ENCODE results near the gene ST6GALNAC5.

Gene ST6GALNAC5

DNA sequence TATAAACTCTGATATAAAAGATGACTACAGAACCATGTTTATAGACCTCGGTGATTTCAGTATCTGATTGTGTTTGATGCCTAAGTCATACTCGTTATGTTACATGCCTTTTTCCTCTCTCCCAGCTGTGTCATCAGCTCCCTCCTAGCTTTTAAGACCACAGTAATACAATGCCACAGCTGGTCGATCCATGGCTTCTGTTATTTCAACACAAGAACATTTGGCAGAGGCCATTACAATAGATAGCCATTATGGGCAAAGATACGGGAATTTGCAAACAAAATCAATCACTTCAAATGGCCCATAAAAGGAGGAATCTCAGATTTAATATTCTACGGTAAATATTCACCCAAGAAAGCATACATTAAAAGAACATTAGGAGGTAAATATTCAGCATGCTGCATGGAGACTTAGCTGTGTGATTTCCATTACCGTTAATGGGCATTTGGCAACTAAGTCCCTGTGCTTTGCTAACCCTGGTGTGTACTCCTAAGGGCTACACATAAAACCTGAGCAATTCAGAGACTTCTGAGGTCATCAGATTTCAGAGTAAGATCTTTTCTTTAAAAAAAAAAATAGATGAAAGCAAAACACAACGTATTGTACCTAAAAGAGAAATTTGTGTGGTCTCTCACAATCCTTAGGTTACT is 198.5 kb downstream of the ST6GALNAC5 start:
- DNase-seq (ENCODE audit: low spot score): no peak
- Histone ChIP-seq H3K4me3 (no peak overlapping the region), H3K27ac (no peak overlapping the region)
- TF ChIP-seq, protein P1, sequence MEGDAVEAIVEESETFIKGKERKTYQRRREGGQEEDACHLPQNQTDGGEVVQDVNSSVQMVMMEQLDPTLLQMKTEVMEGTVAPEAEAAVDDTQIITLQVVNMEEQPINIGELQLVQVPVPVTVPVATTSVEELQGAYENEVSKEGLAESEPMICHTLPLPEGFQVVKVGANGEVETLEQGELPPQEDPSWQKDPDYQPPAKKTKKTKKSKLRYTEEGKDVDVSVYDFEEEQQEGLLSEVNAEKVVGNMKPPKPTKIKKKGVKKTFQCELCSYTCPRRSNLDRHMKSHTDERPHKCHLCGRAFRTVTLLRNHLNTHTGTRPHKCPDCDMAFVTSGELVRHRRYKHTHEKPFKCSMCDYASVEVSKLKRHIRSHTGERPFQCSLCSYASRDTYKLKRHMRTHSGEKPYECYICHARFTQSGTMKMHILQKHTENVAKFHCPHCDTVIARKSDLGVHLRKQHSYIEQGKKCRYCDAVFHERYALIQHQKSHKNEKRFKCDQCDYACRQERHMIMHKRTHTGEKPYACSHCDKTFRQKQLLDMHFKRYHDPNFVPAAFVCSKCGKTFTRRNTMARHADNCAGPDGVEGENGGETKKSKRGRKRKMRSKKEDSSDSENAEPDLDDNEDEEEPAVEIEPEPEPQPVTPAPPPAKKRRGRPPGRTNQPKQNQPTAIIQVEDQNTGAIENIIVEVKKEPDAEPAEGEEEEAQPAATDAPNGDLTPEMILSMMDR (IDR thresholded peaks at IDR 0.05): no peak

DNA sequence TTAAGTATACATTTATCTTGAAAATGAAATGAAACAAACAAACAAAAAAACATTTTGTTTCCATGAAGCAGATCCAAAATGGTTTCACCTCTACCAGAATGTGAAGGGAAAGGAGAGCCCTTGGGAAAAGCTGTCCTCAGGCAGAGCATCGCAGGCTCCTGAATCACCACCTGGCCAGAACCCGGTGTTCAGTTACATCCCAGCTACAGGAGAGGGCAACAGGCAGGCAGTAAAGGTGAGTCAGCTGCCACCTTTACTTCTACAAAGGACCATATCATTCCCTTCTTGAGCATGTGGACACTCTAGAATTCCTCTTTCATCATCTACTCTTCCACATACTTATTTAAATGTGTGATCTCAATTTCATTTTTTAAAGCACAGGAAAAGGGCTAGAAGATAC is 200.7 kb downstream of the ST6GALNAC5 start:
- Histone ChIP-seq H3K27ac (no peak overlapping the region), H3K4me3 (no peak overlapping the region)
- DNase-seq (ENCODE audit: low spot score): no peak
- TF ChIP-seq, protein P1 (IDR thresholded peaks at IDR 0.05): no peak

DNA sequence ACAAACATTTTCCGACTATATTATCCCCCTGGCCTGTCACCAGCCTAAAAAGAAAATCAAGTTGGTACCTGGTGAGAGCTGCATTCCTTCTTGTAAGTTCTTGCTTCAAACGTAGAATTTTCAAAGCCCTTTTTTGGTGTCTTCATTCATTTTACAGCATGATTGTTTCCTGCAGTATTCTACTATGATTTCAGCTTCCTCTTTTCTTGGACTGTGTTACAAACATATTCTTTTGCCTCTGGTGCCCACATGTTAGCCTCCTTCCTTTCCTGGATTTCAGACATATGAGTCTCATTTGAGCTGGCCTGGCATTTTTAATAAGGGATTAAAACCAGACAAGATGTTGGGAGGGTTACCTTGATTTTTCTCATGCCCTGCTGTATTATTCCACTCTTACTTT is 209.5 kb downstream of the ST6GALNAC5 start:
- no peak for DNase-seq (ENCODE audit: low spot score)
- H3K27ac ChIP-seq: no peak overlapping the region
- no peak overlapping the region for H3K4me3 ChIP-seq
- TF ChIP-seq, protein P1 (IDR thresholded peaks at IDR 0.05): no peak

DNA sequence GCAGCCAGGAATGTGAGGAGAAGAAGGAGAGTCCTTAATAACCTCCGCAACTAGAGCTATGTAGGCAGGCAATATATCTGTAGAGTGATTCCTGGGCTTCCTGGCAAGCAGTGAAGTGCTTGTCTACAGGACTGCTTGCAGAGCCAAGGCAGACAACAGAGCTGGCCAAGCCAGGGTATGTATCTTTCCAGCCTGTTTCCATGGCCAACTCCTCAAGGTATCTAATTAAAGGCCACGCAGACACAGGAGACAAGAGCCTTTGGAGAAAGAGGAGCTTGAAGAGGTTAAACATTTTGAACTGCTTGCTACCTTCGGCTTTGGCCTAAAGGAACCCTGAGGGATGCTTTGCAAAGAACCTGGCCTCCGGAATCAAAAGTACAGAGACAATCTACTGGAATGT is 214.6 kb downstream of the ST6GALNAC5 start:
- Histone ChIP-seq H3K4me3 (no peak overlapping the region), H3K27ac (no peak overlapping the region)
- no peak for DNase-seq (ENCODE audit: low spot score)
- TF ChIP-seq, protein P1 (IDR thresholded peaks at IDR 0.05): no peak

DNA sequence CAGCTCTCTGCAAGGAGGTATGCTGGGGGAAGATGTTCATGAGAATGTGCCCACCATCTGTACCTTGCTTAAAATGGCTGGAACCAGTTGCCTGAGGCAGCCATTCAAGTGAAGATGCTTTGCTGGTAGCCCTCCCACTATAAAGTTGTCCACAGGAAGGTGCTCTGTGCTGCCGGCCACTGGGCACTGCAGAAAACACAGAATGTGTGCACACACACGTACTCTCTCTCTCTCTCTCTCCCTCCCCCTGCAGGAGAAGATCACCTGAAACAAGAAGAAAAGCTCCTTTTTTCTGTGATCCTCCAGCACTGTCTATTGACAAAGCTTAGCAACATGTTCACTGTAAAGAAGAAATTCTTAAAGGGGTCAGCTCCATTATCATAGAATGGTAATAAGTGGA is 217.2 kb downstream of the ST6GALNAC5 start:
- H3K4me3 ChIP-seq: no peak overlapping the region

DNA sequence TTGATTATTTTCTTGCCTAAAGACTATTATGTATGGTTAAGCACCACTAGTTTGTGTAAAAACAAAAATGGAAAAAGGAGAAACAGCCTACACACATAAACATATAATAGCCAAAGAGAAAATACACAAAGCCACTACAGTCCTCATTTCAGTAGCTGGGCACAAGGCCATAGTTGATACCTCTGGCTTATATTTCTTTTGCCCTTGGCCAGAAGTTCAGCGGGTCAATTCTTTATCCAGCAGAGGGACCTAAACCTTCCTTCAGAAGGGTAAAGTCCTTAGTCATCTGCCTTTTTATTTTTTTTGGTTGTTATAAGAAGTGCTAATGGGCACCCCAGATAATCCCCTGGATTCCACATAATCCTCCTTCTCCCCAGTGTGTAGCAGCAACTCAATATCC is 217.8 kb downstream of the ST6GALNAC5 start:
- TF ChIP-seq, protein P1 (IDR thresholded peaks at IDR 0.05): no peak
- DNase-seq (ENCODE audit: low spot score): no peak
- H3K27ac ChIP-seq: no peak overlapping the region
- H3K4me3 ChIP-seq: no peak overlapping the region

More for the DNA sequence above, 217.2 kb downstream of the ST6GALNAC5 start:
- TF ChIP-seq, protein P1 (IDR thresholded peaks at IDR 0.05): no peak
- DNase-seq (ENCODE audit: low spot score): no peak
- H3K27ac ChIP-seq: no peak overlapping the region

DNA sequence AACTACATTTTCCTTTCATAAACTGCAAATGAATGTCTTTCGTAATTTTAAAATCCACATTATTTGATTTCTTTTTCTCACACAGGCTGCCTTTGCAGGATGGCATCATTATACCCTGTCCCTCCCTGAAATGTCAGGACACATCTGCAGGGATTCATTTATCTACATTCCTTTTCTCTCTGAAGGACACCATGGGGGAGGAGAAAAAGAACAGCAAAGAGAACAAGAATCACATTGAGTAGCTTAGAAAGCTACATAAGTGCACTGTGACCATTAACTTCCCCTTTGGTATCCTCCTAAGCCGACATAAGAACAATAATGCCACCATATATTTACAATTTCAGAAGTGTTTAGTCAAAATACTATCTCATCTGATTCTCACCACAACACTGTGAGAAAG is 222.5 kb downstream of the ST6GALNAC5 start:
- DNase-seq (ENCODE audit: low spot score): no peak
- Histone ChIP-seq H3K27ac (no peak overlapping the region), H3K4me3 (no peak overlapping the region)
- TF ChIP-seq, protein P1 (IDR thresholded peaks at IDR 0.05): no peak
